Brain microvascular endothelial cell (primary cell): ENCODE results near the gene SLC25A42.

Experiments
- DNase-seq: peaks from one replicate; pipeline ENCODE4 v3.0.0-alpha.2; 2020
- H3K27ac ChIP-seq: fragments of 250-450 bp; sonication (Bioruptor Pico); 2 replicates; pipeline ENCODE4 v1.5.1; 2020; ENCODE audit warnings: mild to moderate bottlenecking, moderate library complexity
- H3K27me3 ChIP-seq: fragments of 250-450 bp; sonication (Bioruptor Pico); replicated peaks from 2 replicates; pipeline ENCODE4 v1.5.1; 2020; ENCODE audit warnings: mild to moderate bottlenecking
- H3K36me3 ChIP-seq: fragments of 250-450 bp; sonication (Bioruptor Pico); replicated peaks from 2 replicates; pipeline ENCODE4 v1.5.1; 2020; ENCODE audit warnings: mild to moderate bottlenecking
- H3K4me3 ChIP-seq: 2 replicates; pipeline ENCODE4 v1.5.1; 2011; ENCODE audit warnings: low read depth, mild to moderate bottlenecking, control low read depth, low read length, moderate library complexity
- in situ Hi-C: cut with HindIII; loops from 2 replicates; pipeline ENCODE4 v1.10.0; 2017; ENCODE audit warnings: low sequenced_read_pairs, low pct_ligation_motif_present
- TF ChIP-seq, protein P1 (sequence below): IDR thresholded peaks from 2 replicates; pipeline ENCODE4 v1.5.1; 2011; ENCODE audit warnings: low read depth, mild to moderate bottlenecking, moderate library complexity, low read length, control low read depth, inconsistent platforms; ENCODE audit errors: missing control alignments

Gene SLC25A42

DNA sequence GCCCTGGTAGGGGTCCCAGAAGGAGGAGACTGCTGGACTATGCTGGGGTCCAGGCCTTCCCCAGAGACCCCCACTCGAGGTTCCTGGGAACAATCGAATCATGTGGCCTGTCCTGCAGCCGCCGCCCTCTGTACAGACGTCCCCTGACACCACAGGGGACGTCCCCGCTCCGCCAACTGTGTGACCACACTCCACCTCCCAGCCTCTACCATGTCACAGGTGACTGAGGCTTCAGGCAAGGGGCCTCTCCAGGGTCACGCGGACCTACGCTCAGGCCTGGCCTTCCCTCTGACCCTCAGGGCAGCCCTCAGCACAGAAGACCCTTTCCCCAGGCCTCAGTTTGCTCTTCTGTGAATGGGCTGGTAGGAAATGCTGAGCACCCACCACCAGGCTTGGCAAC is 87.6 kb downstream of the SLC25A42 start:
- H3K27me3 ChIP-seq: no peaks in the 10 kb centered on the region
- DNase-seq: no peak
- in situ Hi-C loops: no loop called here
- TF ChIP-seq, protein P1, sequence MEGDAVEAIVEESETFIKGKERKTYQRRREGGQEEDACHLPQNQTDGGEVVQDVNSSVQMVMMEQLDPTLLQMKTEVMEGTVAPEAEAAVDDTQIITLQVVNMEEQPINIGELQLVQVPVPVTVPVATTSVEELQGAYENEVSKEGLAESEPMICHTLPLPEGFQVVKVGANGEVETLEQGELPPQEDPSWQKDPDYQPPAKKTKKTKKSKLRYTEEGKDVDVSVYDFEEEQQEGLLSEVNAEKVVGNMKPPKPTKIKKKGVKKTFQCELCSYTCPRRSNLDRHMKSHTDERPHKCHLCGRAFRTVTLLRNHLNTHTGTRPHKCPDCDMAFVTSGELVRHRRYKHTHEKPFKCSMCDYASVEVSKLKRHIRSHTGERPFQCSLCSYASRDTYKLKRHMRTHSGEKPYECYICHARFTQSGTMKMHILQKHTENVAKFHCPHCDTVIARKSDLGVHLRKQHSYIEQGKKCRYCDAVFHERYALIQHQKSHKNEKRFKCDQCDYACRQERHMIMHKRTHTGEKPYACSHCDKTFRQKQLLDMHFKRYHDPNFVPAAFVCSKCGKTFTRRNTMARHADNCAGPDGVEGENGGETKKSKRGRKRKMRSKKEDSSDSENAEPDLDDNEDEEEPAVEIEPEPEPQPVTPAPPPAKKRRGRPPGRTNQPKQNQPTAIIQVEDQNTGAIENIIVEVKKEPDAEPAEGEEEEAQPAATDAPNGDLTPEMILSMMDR: no peak
- no peaks in the 10 kb centered on the region for H3K36me3 ChIP-seq
- no peak overlapping the region for H3K27ac ChIP-seq
- no peak overlapping the region for H3K4me3 ChIP-seq

DNA sequence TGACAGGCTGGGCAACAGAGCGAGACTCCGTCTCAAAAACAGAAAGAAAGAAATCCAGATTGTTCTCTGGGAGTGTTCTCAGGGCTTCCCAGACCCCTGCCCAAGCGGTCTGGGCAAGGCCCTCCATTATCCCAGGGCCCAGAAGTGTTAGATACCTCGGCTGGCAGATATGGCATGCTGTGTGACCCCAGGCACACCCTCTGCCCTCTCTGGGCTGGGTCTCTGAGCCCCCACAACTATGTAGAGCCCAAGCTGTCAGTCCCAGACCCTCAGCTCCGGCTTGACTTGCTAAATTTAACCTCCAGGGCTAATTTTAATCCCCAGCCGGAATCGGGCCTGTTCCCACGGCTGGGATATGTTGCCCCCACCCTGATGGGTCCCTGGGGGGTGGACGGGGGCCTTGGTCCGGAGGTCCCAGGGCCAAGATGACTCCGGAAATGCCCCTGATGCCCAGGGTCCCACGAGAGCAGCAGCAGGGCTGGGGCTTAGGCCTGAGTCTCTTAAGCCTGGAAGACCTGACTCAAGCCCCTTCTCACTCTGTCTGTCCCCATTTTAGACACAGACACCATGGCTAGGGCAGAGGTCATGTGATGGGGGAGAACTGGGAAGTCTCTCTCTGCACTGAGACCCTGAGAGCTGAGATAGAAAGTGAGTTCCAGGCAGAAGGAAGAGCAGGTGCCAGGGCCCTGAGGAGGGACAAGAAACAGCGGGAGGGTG is 89.0 kb downstream of the SLC25A42 start:
- Histone ChIP-seq H3K27me3 (no peaks in the 10 kb centered on the region), H3K36me3 (no peaks in the 10 kb centered on the region), H3K4me3 (no peak overlapping the region), H3K27ac (no peak overlapping the region)
- TF ChIP-seq, protein P1: no peak
- in situ Hi-C loops: no loop called here
- no peak for DNase-seq

DNA sequence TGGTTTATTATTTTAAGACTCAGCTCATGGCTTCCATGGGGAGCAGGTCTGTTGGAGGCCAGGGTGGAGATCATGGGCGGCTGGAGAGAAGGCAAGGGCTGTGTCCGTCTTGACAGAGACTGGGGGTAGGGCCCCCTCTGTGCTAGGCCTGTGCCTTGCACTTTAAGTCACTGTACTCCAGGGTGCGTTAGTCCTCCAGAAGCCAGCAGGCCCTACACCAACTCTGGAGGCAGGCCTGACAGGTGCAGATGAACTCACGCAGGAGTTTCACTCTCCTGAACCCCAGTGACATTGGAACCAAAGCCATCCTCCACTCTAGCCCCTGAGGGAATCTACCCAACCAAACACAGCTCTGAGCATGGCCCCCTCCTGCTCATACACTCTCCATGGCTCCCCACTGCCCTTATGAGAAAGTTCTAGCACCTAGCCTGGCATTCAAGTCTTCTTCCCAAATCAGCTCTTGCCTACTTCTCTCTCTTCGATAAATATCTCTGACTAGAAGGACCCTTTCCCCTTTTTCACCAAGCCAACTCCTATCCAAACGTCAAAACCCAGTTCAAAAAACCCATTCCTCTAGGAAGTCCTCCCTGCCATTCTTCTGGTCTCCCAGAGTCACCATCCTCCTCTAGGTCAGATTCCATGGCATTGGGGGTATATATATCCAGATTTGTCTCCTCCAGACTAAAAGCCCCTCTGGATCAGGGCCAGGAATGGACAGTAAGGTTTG is 91.1 kb downstream of the SLC25A42 start:
- Histone ChIP-seq H3K4me3 (no peak overlapping the region), H3K27ac (no peak overlapping the region), H3K36me3 (no peaks in the 10 kb centered on the region), H3K27me3 (no peaks in the 10 kb centered on the region)
- DNase-seq: no peak
- TF ChIP-seq, protein P1: no peak
- in situ Hi-C loops: no loop called here

DNA sequence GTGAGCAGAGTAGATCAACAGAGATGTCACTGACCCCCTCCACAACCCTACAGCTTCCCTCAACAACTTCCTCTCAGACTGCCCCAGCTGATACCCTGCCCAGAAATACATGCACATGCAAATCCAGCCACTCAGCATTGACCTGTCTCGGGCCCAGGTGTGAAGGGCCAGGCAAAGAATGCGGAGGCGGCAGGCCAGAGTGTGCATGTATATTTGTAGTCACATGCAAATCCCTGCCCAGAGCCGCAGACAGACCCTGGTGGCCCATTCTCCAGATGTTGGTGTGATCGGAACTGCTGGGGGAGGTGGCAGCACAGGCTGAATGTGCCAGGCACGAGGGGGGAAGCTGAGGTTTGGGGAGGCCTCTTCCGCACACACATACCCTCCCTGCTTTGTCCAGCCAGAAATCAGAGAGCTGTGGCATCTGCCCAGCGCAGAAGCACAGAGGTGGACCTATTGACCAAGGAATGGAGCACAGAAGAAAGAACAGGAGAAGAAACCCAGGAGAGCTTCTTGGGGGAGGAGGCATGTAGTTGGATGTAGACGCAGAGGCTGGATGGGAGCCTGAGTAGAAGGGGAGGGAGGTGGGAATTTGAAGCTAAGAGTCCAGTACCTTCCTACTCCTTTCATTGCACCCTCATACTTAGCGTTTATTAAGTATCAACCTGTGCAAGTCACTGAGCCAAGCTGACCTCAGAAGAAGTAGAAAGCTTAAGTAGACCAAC is 91.9 kb downstream of the SLC25A42 start:
- in situ Hi-C loops: no loop called here
- no peaks in the 10 kb centered on the region for H3K27me3 ChIP-seq
- TF ChIP-seq, protein P1: no peak
- H3K36me3 ChIP-seq: no peaks in the 10 kb centered on the region
- H3K27ac ChIP-seq: no peak overlapping the region
- no peak for DNase-seq
- H3K4me3 ChIP-seq: no peak overlapping the region

DNA sequence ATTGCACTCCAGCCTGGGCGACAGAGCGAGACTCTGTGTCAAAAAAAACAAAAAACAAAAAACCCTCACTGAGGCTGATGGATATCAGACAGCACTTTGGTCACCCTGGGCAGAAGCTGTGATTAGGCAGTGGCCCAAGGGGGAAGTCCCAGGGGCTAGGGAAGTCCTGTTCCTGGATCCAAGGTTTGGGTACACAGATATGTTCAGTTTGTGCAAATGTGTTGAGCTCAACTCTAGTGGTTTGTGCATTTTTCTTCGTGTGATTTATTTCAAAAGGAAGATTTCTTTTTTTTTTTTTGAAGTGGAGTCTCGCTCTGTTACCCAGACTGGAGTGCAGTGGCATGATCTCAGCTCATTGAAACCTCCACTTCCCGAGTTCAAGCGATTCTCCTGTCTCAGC is 94.0 kb downstream of the SLC25A42 start:
- in situ Hi-C loops: no loop called here
- TF ChIP-seq, protein P1: no peak
- Histone ChIP-seq H3K4me3 (no peak overlapping the region), H3K27me3 (no peaks in the 10 kb centered on the region), H3K36me3 (no peaks in the 10 kb centered on the region), H3K27ac (no peak overlapping the region)
- DNase-seq: no peak
